HL-60 (cell line): ENCODE results near the gene CYB561.

Experiments used
- DNase-seq, 2 experiments: peaks; one replicate each; pipeline ENCODE4 v3.0.0-alpha.2; 2010 to 2020; ENCODE audit warnings: low read depth in 1 of 2, low spot score in 1 of 2
- H3K27ac ChIP-seq: fragments of 250-450 bp; sonication (Bioruptor Pico); replicated peaks from 2 replicates; pipeline ENCODE4 v1.5.1; 2020; ENCODE audit warnings: mild to moderate bottlenecking, moderate library complexity
- H3K27me3 ChIP-seq: fragments of 250-450 bp; sonication (Bioruptor Pico); 2 replicates; pipeline ENCODE4 v1.5.1; 2021; ENCODE audit warnings: mild to moderate bottlenecking, moderate library complexity; ENCODE audit not compliant: insufficient read depth, poor library complexity, severe bottlenecking
- H3K4me3 ChIP-seq: replicated peaks from 2 replicates; pipeline ENCODE4 v1.5.1; 2011; ENCODE audit warnings: mild to moderate bottlenecking, control low read depth, low read length; ENCODE audit not compliant: insufficient read depth
- GABPA ChIP-seq: IDR thresholded peaks from 2 replicates; pipeline ENCODE4 v1.6.1; 2012; ENCODE audit warnings: low read depth
- POLR2AphosphoS5 ChIP-seq: IDR thresholded peaks from 2 replicates; pipeline ENCODE4 v1.6.1; 2012; ENCODE audit warnings: low read depth
- REST ChIP-seq: IDR thresholded peaks from 2 replicates; pipeline ENCODE4 v1.6.1; 2012; ENCODE audit warnings: low read depth; ENCODE audit not compliant: insufficient replicate concordance
- SPI1 ChIP-seq: IDR thresholded peaks from 2 replicates; pipeline ENCODE4 v1.6.1; 2012; ENCODE audit warnings: low read depth, mild to moderate bottlenecking, borderline replicate concordance
- TF ChIP-seq, protein P1 (sequence below): IDR thresholded peaks from one replicate; pipeline ENCODE4 v1.5.1; 2011; ENCODE audit warnings: low read length, control low read depth, inconsistent platforms; ENCODE audit not compliant: insufficient read depth

The CYB561 gene

GRCh38 chr17:63433746-63434591 lies 12.1 kb downstream of the CYB561 start:
- TF ChIP-seq, protein P1, sequence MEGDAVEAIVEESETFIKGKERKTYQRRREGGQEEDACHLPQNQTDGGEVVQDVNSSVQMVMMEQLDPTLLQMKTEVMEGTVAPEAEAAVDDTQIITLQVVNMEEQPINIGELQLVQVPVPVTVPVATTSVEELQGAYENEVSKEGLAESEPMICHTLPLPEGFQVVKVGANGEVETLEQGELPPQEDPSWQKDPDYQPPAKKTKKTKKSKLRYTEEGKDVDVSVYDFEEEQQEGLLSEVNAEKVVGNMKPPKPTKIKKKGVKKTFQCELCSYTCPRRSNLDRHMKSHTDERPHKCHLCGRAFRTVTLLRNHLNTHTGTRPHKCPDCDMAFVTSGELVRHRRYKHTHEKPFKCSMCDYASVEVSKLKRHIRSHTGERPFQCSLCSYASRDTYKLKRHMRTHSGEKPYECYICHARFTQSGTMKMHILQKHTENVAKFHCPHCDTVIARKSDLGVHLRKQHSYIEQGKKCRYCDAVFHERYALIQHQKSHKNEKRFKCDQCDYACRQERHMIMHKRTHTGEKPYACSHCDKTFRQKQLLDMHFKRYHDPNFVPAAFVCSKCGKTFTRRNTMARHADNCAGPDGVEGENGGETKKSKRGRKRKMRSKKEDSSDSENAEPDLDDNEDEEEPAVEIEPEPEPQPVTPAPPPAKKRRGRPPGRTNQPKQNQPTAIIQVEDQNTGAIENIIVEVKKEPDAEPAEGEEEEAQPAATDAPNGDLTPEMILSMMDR: no peak
- TF ChIP-seq GABPA (no peak), SPI1 (no peak), POLR2AphosphoS5 (no peak)
- H3K27ac ChIP-seq: no peak overlapping the region
- H3K27me3 ChIP-seq: no peaks in the 10 kb centered on the region
- DNase-seq: no peak
- H3K4me3 ChIP-seq: no peak overlapping the region

- no peak for DNase-seq
- Histone ChIP-seq H3K27me3 (no peaks in the 10 kb centered on the region), H3K4me3 (no peak overlapping the region), H3K27ac (no peak overlapping the region)
- TF ChIP-seq SPI1: no peak
- no peak for TF ChIP-seq POLR2AphosphoS5
- TF ChIP-seq, protein P1: no peak
- TF ChIP-seq GABPA: no peak
- TF ChIP-seq REST: no peak
These were observed 13.9 kb downstream of the CYB561 start for GRCh38 chr17:63431939-63432804.

GRCh38 chr17:63431618-63431938 lies 14.5 kb downstream of the CYB561 start:
- Histone ChIP-seq H3K27me3 (no peaks in the 10 kb centered on the region), H3K4me3 (no peak overlapping the region), H3K27ac (no peak overlapping the region)
- no peak for TF ChIP-seq POLR2AphosphoS5
- TF ChIP-seq, protein P1: no peak
- no peak for TF ChIP-seq SPI1
- DNase-seq: no peak

DNA sequence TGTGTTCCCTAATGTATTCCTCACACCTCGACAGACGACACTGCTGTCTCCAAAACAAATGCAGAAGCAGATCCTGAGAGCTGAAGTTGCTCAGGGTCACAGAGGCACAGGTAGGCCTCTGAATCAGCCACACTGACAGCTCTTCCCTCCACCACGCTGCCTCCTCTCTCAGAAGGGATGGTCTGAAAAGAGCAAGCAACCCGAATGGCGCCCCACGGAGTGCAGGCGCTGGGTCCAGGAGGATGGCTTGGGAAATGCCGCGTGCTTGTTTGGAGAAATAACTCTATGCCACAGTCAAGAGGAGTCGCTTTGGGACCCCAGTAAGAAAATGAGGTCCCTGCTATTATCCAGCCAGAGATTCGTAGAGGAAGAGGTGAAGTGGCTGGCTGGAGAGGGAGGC lies 15.9 kb downstream of the CYB561 start:
- DNase-seq: no peak
- Histone ChIP-seq H3K4me3 (no peak overlapping the region), H3K27ac (no peak overlapping the region), H3K27me3 (no peaks in the 10 kb centered on the region)
- no peak for TF ChIP-seq POLR2AphosphoS5
- no peak for TF ChIP-seq GABPA
- TF ChIP-seq SPI1: no peak
- TF ChIP-seq REST: no peak
- TF ChIP-seq, protein P1: no peak
